GM12864 (cell line): ENCODE data around the gene STRN.
"Not testable (repeated sequence)": the region's sequence is repeated elsewhere in the genome, so short reads cannot be mapped to it uniquely, and the experiment has no call there.

Experiments used
- DNase-seq: peaks from one replicate; pipeline ENCODE4 v3.0.0-alpha.2; 2011; ENCODE audit warnings: low read depth
- H3K4me3 ChIP-seq: 2 replicates; pipeline ENCODE4 v1.5.1; 2011; ENCODE audit warnings: mild to moderate bottlenecking, low read depth, low read length, control low read depth
- CTCF ChIP-seq: IDR thresholded peaks from 2 replicates; pipeline ENCODE4 v1.5.1; 2011; ENCODE audit warnings: low read depth, mild to moderate bottlenecking, moderate library complexity, low read length, control low read depth, inconsistent platforms; ENCODE audit errors: missing control alignments

STRN gene

DNA sequence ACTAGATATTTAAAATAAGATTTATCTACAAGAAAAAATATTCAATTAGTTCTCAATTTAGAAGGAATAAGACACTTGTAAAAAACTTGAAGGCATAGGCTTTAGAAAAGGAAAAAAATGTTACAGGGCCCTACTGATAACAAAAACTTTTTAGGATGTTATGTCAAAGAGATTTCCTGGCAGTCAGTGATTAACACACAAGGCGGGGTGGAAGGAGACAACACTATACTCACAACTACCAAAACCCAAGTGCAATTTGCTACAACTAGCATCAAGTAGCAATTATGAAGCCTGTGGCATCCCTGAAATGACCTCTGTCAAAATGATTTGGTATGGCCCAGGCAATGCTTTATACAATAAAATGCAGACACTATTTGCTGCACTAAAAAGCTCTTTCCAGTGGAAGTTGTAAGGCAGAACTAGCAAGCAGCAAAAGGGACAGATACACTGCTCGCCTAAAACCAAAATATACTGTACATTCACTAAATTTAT, 15.3 kb downstream of the STRN start:
- DNase-seq, result no peak
- no peak overlapping the region for H3K4me3 ChIP-seq
- no peak for TF ChIP-seq CTCF

DNA sequence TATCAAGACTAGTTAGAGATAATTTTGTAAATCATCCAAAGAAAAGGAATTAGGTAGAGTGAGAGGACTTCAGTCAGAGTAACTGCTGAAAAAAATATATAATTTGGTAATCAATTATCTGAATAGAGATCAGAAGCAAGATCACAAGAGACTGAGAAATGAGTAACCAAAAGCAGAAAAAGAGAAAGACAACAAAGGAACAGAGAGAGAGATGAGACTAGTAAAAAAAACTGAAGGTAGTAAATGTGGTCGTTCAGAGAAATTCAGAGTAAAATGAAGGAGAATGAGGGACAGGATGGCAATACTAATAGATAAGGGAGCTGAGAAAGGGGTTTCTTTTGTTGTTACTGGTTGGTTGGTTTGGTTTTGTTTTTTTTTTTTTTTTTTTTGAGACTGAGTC, 16.5 kb downstream of the STRN start:
- no peak for TF ChIP-seq CTCF
- no peak overlapping the region for H3K4me3 ChIP-seq
- DNase-seq, result no peak

GRCh38 chr2:36945240-36945639, 21.1 kb downstream of the STRN start:
- DNase-seq, H3K4me3 ChIP-seq: not testable (repeated sequence)

GRCh38 chr2:36941867-36942266, 24.5 kb downstream of the STRN start:
- DNase-seq, result no peak
- TF ChIP-seq CTCF, result no peak
- no peak overlapping the region for H3K4me3 ChIP-seq

DNA sequence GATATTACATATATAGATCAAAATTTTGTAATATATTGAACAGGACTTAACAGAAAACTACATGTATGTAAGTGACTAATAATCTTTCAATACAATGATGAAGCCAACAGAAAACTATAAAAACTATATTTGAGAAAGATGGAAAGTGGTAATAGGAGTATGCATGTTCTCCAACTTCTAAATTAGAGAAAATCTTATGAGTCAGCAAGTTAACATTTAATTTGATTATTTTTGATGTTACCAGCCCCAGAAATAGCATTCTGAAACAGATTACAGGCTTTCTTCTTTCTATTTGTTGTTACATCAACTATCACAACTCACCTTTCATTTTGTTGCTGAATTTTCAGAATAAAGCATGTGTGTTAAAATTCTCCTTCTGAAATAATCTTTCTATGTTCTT, 29.8 kb downstream of the STRN start:
- not testable (repeated sequence) for H3K4me3 ChIP-seq, DNase-seq

GRCh38 chr2:36931688-36932087, 34.6 kb downstream of the STRN start:
- not testable (repeated sequence) for H3K4me3 ChIP-seq, DNase-seq

GRCh38 chr2:36930787-36931410, 35.4 kb downstream of the STRN start:
- not testable (repeated sequence) for H3K4me3 ChIP-seq, DNase-seq

- not testable (repeated sequence) for DNase-seq, H3K4me3 ChIP-seq
Observed at GRCh38 chr2:36926175-36927132, 39.9 kb downstream of the STRN start.

- H3K4me3 ChIP-seq, DNase-seq: not testable (repeated sequence)
Observed at GRCh38 chr2:36922629-36923028, 43.7 kb downstream of the STRN start.

DNA sequence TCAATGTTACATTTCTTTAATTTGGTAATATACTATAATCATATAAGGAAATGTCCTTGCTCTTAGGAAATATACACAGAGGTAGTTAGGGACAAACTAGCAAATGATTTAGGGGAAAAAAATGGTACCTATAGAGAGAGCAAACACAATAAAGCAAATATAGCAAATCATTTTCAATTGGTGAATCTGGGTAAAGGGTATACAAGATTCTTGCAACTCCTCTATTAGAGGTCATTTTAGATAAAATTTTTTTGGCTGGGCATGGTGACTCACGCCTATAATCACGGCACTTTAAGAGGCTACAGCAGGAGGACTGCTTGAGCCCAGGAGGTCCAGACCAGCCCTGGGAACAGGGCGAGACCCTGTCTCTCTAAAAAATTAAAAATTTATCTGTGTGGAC, 44.4 kb downstream of the STRN start:
- no peak for TF ChIP-seq CTCF
- no peak overlapping the region for H3K4me3 ChIP-seq
- DNase-seq, result no peak
